Measurements from ENCODE around the gene POLE.

GRCh38 chr12:132734206-132734605 lies 47.1 kb upstream of the POLE start:
- TF ChIP-seq ZNF626 (tag by site-specific recombination; IDR thresholded peaks at IDR 0.05) = no peak
- TF ChIP-seq CTCF (tag by site-specific recombination; IDR thresholded peaks at IDR 0.05) = no peak
- no peak for TF ChIP-seq ZNF639 (tag by site-specific recombination; IDR thresholded peaks at IDR 0.05)
- no peak for TF ChIP-seq ZNF830 (tag by site-specific recombination; IDR thresholded peaks at IDR 0.05; ENCODE audit: low read depth)
- no peak for TF ChIP-seq ZBTB17 (tag by site-specific recombination; IDR thresholded peaks at IDR 0.05)
- TF ChIP-seq, protein P1, sequence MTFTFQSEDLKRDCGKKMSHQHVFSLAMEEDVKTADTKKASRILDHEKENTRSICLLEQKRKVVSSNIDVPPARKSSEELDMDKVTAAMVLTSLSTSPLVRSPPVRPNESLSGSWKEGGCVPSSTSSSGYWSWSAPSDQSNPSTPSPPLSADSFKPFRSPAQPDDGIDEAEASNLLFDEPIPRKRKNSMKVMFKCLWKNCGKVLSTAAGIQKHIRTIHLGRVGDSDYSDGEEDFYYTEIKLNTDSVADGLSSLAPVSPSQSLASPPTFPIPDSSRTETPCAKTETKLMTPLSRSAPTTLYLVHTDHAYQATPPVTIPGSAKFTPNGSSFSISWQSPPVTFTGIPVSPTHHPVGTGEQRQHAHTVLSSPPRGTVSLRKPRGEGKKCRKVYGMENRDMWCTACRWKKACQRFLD (tag by site-specific recombination; IDR thresholded peaks at IDR 0.05) = no peak
- TF ChIP-seq ZBTB20 (tag by site-specific recombination; IDR thresholded peaks at IDR 0.05) = no peak
- no peak for TF ChIP-seq TRIM28 (IDR thresholded peaks at IDR 0.05; ENCODE audit: borderline replicate concordance, low read length)
- no peak for TF ChIP-seq ZNF473 (tag by site-specific recombination; IDR thresholded peaks at IDR 0.05)
- TF ChIP-seq, protein P2, sequence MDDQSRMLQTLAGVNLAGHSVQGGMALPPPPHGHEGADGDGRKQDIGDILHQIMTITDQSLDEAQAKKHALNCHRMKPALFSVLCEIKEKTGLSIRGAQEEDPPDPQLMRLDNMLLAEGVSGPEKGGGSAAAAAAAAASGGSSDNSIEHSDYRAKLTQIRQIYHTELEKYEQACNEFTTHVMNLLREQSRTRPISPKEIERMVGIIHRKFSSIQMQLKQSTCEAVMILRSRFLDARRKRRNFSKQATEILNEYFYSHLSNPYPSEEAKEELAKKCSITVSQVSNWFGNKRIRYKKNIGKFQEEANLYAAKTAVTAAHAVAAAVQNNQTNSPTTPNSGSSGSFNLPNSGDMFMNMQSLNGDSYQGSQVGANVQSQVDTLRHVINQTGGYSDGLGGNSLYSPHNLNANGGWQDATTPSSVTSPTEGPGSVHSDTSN (CRISPR knock-in tag; IDR thresholded peaks at IDR 0.05) = no peak
- TF ChIP-seq PRDM1 (tag by site-specific recombination; IDR thresholded peaks at IDR 0.05) = no peak

Measured in HEK293 (cell line).